Neural progenitor cell (in vitro differentiated cells): ENCODE data around the gene EME2.

Experiments used
- EZH2 ChIP-seq: fragments of 200-600 bp; sonication (generic); IDR thresholded peaks from 2 replicates; pipeline ENCODE4 v1.6.1; 2017; ENCODE audit warnings: antibody characterized with exemption, mild to moderate bottlenecking, moderate library complexity
- EZH2phosphoT487 ChIP-seq: fragments of 200-600 bp; sonication (generic); IDR thresholded peaks from 2 replicates; pipeline ENCODE4 v1.6.1; 2017; ENCODE audit warnings: antibody characterized with exemption
- TF ChIP-seq, protein P1 (sequence below): fragments of 200-600 bp; sonication (generic); IDR thresholded peaks from 2 replicates; pipeline ENCODE4 v1.5.1; 2017; ENCODE audit warnings: antibody characterized with exemption, mild to moderate bottlenecking

DNA sequence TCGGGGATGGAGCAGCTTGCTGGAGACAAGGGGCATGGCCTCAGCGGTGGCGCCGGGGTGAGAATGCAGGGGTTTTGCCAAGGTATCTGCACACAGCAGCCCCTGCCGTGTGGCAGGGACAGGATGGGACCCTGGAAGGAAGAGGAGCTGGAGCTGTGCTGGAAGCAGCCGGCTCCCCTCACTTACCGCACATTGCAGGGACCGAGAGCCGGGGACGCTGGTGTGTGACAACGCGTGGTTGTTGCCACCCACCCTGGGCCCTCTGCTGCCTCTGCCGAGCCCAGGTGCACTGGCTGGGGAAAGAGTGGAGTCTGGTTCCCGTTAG is 13.2 kb downstream of the EME2 start:
- TF ChIP-seq, protein P1, sequence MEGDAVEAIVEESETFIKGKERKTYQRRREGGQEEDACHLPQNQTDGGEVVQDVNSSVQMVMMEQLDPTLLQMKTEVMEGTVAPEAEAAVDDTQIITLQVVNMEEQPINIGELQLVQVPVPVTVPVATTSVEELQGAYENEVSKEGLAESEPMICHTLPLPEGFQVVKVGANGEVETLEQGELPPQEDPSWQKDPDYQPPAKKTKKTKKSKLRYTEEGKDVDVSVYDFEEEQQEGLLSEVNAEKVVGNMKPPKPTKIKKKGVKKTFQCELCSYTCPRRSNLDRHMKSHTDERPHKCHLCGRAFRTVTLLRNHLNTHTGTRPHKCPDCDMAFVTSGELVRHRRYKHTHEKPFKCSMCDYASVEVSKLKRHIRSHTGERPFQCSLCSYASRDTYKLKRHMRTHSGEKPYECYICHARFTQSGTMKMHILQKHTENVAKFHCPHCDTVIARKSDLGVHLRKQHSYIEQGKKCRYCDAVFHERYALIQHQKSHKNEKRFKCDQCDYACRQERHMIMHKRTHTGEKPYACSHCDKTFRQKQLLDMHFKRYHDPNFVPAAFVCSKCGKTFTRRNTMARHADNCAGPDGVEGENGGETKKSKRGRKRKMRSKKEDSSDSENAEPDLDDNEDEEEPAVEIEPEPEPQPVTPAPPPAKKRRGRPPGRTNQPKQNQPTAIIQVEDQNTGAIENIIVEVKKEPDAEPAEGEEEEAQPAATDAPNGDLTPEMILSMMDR = no peak
- TF ChIP-seq EZH2 (no peak), EZH2phosphoT487 (no peak)
